T-helper 2 cell (primary cell): ENCODE results near the gene AIRE.
"Not testable (repeated sequence)": the region's sequence is repeated elsewhere in the genome, so short reads cannot be mapped to it uniquely, and the experiment has no call there.

Source experiments
- DNase-seq, 5 experiments: peaks; one replicate each; pipeline versions ENCODE4 v3.0.0 to v3.0.0-alpha.2; 2012 to 2022
- total RNA-seq, 2 donors: gene quantifications; one replicate each; lab custom pipeline; 2026; lab: John Stamatoyannopoulos, UW

AIRE gene
- 0.34 to 1.2 reads per million in 2 donors for total RNA-seq

DNA sequence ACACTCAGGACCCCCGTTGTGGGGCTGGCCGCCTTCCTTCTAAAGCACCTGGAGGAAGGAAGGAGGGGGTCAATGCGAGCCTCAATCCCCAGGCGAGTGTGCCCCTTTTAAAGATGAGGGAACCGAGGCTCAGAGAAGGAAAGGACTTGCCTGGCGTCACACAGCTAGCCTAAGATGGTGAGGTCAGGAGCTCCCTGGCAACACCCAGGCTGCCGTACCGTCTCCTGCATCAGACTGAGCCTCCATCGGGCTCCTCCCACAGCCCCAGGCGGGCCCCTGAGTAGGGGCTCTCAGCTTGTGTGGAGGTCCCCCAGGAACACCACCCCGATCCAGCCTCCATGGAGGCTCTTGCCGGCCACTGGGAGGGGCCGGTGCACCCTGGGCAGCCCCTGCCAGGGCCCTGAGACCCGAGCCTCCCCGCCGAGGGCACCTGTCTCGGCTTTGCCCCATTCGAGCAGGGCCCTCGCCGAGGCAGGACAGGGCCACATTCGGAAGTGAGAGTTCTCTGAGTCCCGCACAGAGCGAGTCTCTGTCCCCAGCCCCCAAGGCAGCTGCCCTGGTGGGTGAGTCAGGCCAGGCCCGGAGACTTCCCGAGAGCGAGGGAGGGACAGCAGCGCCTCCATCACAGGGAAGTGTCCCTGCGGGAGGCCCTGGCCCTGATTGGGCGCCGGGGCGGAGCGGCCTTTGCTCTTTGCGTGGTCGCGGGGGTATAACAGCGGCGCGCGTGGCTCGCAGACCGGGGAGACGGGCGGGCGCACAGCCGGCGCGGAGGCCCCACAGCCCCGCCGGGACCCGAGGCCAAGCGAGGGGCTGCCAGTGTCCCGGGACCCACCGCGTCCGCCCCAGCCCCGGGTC is at the start of gene AIRE:
AIRE (plus strand) TSS at position 739 of the 855 bp plus-strand sequence. CDS start 131 bp downstream, outside the sequence.
- no peak for DNase-seq

GRCh38 chr21:44240353-44240752 is 45.3 kb upstream of the AIRE start:
- DNase-seq, result not testable (repeated sequence)

DNA sequence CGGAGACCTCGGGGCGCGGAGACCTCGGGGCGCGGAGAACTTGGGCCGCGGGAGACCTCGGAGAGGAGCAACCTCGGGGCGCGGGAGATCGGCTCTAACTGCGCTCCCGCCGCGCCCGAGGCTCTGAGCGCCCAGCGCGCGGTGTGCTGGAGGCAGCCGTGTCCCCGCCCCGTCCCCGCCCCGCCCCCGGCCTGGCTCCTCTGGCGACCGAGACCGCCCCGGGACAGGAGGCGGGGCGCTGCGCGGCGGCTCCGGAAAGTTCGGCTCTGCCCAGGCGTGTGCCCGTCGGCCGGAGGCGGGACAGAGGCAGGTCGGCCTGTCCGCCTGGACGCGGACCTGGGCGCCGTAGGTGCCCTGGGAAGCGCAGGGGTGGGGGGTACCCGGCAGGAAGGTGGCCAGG is 44.8 kb upstream of the AIRE start, which contains the start of gene ICOSLG:
ICOSLG (minus strand) TSS at position 102 of the 400 bp plus-strand sequence. CDS start 126 bp downstream, outside the sequence.
- DNase-seq, result not testable (repeated sequence)

- DNase-seq, result not testable (repeated sequence)
Measured at GRCh38 chr21:44241281-44241680, 44.4 kb upstream of the AIRE start.

GRCh38 chr21:44243980-44244379 is 41.7 kb upstream of the AIRE start:
- DNase-seq, result not testable (repeated sequence)

DNA sequence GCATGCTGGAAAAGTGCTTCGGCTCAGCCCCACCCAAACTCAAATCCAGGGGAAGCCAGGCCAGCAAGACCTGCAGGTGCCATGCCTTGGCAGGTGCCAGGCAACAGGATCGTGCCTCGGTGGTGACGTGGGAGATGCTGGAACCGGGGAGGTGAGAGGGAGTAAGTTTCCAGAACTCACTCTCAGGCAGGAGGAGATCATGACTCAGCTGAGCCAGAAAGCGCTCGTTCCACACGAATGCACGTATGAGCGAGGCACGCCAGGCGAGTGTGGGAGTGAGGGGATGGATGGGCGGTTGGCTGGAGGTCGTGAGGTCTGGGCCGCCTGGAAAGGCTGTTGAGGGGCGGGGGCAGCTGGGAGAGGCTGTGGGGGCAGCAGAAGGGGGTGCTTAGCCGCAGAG is 37.8 kb upstream of the AIRE start:
- not testable (repeated sequence) for DNase-seq

- DNase-seq, result not testable (repeated sequence)
Measured at GRCh38 chr21:44249204-44250037, 36.3 kb upstream of the AIRE start.

- no peak for DNase-seq
Measured at GRCh38 chr21:44253832-44254710, 31.6 kb upstream of the AIRE start.

DNA sequence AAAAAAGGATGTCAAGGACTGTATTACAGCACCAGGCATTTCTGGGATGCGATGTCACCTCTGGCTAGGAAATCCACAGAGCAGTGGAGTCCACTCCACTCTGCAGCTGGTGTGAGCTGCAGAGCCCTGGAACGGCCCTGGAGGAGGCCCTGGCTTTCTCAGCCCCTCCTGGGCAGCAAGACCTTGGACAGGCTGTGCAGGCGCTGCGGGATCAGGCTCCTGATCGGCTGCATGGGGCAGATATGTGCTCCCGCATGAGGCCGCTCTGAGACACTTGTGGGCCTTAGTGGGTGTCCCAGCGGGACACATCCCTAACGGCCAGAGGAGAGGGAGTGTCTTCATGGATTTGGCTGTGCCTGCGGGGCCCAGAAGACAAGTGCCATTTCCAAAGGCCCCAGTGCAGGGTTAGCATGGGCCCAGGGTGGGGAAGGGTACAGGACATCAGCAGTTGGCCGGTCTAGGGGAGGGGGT is 30.1 kb upstream of the AIRE start:
- no peak for DNase-seq

DNA sequence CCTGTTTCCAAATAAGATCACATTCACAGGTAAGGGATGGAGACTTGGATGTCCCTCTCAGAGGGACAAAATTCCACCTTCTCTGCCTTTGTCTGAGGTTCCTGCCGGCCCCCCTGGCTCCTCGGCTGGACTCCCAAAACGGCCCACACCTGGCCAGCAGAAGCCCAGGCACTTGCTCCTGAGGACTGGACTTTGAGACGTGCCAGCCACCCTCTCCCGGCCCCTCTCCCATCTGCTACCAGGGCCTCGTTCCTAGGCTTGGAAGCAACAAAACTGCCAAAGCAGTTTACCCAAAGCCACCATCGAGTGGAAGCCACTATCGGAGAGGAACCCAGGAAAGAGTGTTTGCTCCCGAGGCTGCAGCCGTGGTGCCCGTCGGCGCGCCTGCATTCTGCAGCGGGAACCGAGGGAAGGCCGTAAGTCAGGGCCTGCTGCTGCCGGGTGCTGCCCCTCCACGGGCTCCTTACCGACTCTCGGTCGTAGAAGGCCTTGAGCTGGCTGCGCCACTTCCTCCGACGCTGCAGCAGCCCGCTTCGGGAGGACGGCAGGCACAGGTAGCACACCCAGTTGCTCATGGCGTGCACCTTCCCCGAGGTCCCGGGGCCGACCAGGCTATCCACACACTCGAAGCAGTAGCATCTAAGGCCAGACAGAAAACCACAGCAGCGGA is 27.5 kb upstream of the AIRE start:
- DNase-seq, result no peak

- no peak for DNase-seq
Measured at GRCh38 chr21:44259082-44259705, 26.5 kb upstream of the AIRE start.

- DNase-seq, result no peak
Measured at GRCh38 chr21:44260066-44260465, 25.6 kb upstream of the AIRE start.

- DNase-seq, result no peak
Measured at GRCh38 chr21:44260791-44261631, 24.7 kb upstream of the AIRE start.

- DNase-seq, result no peak
Measured at GRCh38 chr21:44261675-44262295, 23.9 kb upstream of the AIRE start, which contains the start of gene DNMT3L. Gene DNMT3L (minus strand): TSS chr21:44261897. CDS start chr21:44261259, 638 bp downstream.

DNA sequence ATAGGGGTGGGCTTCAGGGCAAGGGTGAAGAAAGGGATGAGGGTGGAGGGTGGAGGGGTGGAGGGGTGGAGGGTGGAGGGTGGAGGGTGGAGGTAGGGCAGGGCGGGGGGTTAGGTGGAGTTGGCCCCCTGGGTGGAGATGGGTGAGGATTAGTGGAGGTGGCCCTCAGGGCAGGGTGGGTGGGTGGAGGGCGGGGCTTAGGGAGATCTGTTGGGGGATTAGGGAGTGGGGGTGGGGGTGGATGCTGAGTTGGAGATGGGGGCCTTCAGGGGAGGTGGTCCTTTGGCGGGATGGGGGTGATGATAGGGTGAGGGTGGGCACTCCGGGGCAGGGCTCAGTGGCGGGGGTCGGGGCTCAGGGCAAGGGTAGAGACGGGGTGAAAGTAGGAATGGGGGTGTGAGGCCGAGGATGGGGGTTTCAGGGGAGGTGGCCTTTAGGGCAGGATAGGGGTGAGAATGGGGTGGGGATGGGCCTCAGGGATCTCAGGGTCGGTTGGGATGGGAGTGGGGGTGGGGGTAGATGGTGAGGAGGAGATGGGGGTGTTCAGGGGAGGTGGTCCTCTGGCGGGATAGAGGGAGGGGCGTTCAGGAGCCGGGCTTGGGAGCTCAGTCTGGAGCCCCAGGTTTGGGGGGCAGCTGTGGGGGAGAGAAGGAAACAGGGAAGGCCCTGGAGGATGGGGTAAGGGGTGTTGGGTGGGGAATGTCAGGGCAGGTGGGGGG is 23.2 kb upstream of the AIRE start:
- no peak for DNase-seq

GRCh38 chr21:44263221-44263760 is 22.4 kb upstream of the AIRE start:
- no peak for DNase-seq

DNA sequence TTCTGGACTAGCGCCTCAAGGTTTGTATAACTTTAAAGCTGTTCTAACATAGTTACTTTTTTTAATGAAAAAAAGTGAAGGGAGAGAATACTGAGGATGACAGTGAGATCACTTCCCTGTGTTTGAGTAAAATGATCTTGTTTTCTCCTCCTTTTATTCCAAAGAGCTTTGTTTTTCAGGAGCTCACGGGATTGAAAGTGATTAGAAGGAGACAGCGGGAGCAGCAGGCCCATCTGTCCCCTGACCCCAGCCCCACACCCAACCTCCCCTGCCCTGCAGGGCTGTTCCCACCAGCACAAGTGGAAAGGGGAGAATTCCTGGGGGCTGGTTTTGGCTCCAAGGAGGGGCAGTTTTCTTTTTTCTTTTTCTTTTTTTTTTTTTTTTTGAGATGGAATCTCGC is 21.9 kb upstream of the AIRE start:
- no peak for DNase-seq

DNA sequence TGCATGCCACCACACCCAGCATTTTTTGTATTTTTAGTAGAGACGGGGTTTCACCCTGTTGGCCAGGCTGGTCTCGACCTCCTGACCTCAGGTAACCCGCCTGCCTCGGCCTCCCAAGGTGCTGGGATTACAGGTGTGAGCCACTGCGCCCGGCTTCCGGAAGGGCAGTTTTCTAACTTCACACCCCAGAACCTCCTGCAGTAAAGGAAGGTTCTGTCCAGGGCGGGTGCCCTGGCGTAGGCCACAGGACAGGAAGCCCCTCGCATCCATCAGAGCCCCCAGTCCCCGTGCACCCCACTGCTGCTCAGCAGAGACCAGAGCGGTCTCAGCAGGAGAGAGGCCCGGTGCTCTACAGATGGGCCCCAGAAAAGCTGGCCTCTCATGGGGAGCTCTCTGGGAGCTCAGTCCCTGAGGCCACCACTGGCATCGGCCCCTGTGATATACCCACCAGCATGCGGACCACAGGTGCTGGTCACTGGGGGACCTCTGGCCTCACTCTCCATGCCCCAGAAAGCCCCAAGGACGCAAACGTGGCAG is 19.9 kb upstream of the AIRE start:
- no peak for DNase-seq
